SIG-M5 treated with dmso at 0.1 percent for 504 hours (cell line): ENCODE results near the gene MAST3.

ENCODE experiments used
- DNase-seq: peaks from one replicate; lab custom pipeline; 2025; ENCODE audit not compliant: unreplicated experiment; lab: John Stamatoyannopoulos, UW

Gene MAST3

GRCh38 chr19:18097217-18097992, at the start of gene MAST3:
TSS of gene MAST3 (plus strand) at chr19:18097778. CDS start at chr19:18097793, 15 bp downstream.
- DNase-seq, result peak; percentile 77

GRCh38 chr19:18049385-18049784, 48.2 kb upstream of the MAST3 start:
- no peak for DNase-seq

- no peak for DNase-seq
Measured at GRCh38 chr19:18051887-18052286, 45.7 kb upstream of the MAST3 start.

GRCh38 chr19:18053576-18054219, 43.9 kb upstream of the MAST3 start:
- no peak for DNase-seq

- no peak for DNase-seq
Measured at GRCh38 chr19:18055967-18056366, 41.6 kb upstream of the MAST3 start.

- DNase-seq, result no peak
Measured at GRCh38 chr19:18057557-18057956, 40.0 kb upstream of the MAST3 start.

GRCh38 chr19:18058208-18059009, 39.2 kb upstream of the MAST3 start:
- peak; percentile 78 for DNase-seq

GRCh38 chr19:18059297-18059696, 38.3 kb upstream of the MAST3 start:
- DNase-seq, result no peak

GRCh38 chr19:18059902-18060301, 37.7 kb upstream of the MAST3 start:
- DNase-seq, result no peak

- no peak for DNase-seq
Measured at GRCh38 chr19:18060472-18060871, 37.1 kb upstream of the MAST3 start.

GRCh38 chr19:18062028-18062427, 35.5 kb upstream of the MAST3 start:
- no peak for DNase-seq

- no peak for DNase-seq
Measured at GRCh38 chr19:18063463-18063862, 34.1 kb upstream of the MAST3 start.

- no peak for DNase-seq
Measured at GRCh38 chr19:18065173-18065495, 32.4 kb upstream of the MAST3 start.

GRCh38 chr19:18068395-18068794, 29.2 kb upstream of the MAST3 start:
- no peak for DNase-seq

- DNase-seq, result no peak
Measured at GRCh38 chr19:18069383-18069782, 28.2 kb upstream of the MAST3 start.

GRCh38 chr19:18070181-18070580, 27.4 kb upstream of the MAST3 start:
- DNase-seq, result no peak

GRCh38 chr19:18072335-18072734, 25.2 kb upstream of the MAST3 start:
- no peak for DNase-seq

- no peak for DNase-seq
Measured at GRCh38 chr19:18073197-18073596, 24.4 kb upstream of the MAST3 start.

- peak; percentile 5 for DNase-seq
Measured at GRCh38 chr19:18074192-18074591, 23.4 kb upstream of the MAST3 start.

- DNase-seq, result no peak
Measured at GRCh38 chr19:18083929-18084684, 13.5 kb upstream of the MAST3 start.
